Calu3 (cell line): ENCODE results near the gene TEX44. TPM values are rescaled to one million over a fixed set of nuclear protein-coding genes. Genes with fewer than 3 reads are reported as not detected.
A peak's percentile ranks its signal among the peaks of the same experiment; 100 is the strongest.

ENCODE experiments used
- BruUV-seq: library from RNA; stranded (reverse); fragments of 400-500 nt; replicated peaks from 2 replicates; lab custom pipeline; 2021; lab: Mats Ljungman, UMichigan
- CTCF ChIA-PET: fragments of 300-600 bp; sonication (Branson Sonifier 250); formaldehyde crosslinking; loops from one replicate; lab custom pipeline; 2022; ENCODE audit warnings: antibody characterized with exemption; lab: Charles Lee
- DNase-seq: peaks from one replicate; pipeline ENCODE4 v3.0.0; 2022
- H3K27ac Mint-ChIP-seq: one replicate; pipeline ENCODE4 v1.8.0; 2022; ENCODE audit warnings: mixed read lengths; ENCODE audit not compliant: unreplicated experiment
- H3K27me3 Mint-ChIP-seq: one replicate; pipeline ENCODE4 v1.8.0; 2022; ENCODE audit warnings: mixed read lengths; ENCODE audit not compliant: unreplicated experiment
- H3K36me3 Mint-ChIP-seq: one replicate; pipeline ENCODE4 v1.8.0; 2022; ENCODE audit warnings: mild to moderate bottlenecking, moderate library complexity, mixed read lengths; ENCODE audit not compliant: insufficient read depth, unreplicated experiment
- H3K4me1 Mint-ChIP-seq: one replicate; pipeline ENCODE4 v1.8.0; 2022; ENCODE audit warnings: mild to moderate bottlenecking, low read depth, mixed read lengths; ENCODE audit not compliant: unreplicated experiment
- H3K4me3 Mint-ChIP-seq: one replicate; pipeline ENCODE4 v1.8.0; 2022; ENCODE audit warnings: mild to moderate bottlenecking, low read depth, moderate library complexity, mixed read lengths; ENCODE audit not compliant: unreplicated experiment
- H3K9me3 Mint-ChIP-seq: one replicate; pipeline ENCODE4 v1.8.0; 2022; ENCODE audit warnings: low read depth, mixed read lengths; ENCODE audit not compliant: unreplicated experiment
- intact Hi-C: fragments of 100-400 bp; cut with micrococcal nuclease; formaldehyde crosslinking; loops from one replicate; pipeline ENCODE4 v1.10.0; 2022; ENCODE audit not compliant: unreplicated experiment
- total RNA-seq: library from RNA; stranded (reverse); gene quantifications from 2 replicates; pipeline ENCODE4 v1.2.3, GENCODE V29; 2022
- TF ChIP-seq, protein P1 (sequence below): fragments of 200-600 bp; IDR thresholded peaks from one replicate; pipeline ENCODE4 v1.8.0; 2022; ENCODE audit warnings: antibody characterized with exemption; ENCODE audit not compliant: unreplicated experiment

Gene TEX44
- total RNA-seq, 1 experiment from 2014 or later, result not detected

DNA sequence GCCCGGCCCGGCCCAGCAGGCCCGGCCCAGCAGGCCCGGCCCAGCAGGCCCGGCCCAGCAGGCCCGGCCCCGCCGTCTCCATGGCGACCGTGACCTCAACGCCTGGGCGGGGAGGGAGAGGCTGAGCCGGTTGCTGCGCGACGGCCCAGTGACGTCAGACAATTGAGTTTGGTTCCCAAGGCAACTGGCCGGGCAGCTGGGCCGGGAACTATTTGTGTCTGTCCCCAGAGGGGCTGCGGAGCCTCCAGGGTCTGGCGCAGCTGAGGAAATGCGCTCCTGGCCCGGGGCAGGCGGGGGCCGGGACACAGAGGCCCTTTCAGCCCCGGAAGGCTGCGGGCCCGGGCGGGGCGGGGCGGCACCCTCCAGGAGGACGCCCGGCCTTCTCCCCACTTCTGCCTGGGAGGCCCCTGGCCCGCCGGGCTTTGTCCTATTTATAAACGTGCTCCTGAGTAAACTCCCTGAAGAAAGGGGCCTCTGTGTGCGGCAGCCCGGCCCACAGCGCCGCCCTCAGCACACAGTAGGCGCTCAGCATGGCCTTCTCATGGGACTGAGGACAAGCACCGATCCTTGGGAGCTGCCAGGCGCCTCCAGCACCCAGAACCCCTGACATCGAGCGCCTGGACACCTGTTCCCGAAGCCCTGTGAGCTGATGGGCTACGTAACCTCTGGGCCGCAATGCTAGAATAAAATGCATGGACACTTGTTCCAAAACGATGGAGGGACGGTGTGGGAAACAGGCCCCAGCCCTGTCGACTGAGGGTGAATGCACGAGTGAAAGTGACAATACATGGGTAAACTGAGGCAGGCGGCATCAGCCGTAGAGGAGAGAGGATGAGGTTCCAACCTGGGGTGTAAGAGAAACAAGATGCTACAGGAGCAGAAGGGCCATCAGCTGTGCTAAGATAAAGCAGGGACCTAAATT, 12.3 kb downstream of the TEX44 start:
- peak; percentile 99 for DNase-seq
- Mint-ChIP-seq H3K4me3 (peak overlapping the region; percentile 66), H3K36me3 (peaks cover 27% of the 10 kb centered on the region), H3K27ac (peak overlapping the region; percentile 97), H3K9me3 (no peaks in the 10 kb centered on the region), H3K27me3 (no peaks in the 10 kb centered on the region), H3K4me1 (peaks cover 35% of the 10 kb centered on the region)
- BruUV-seq, result TSS peak; percentile 92
- intact Hi-C loops, result no loop called here
- TF ChIP-seq, protein P1, sequence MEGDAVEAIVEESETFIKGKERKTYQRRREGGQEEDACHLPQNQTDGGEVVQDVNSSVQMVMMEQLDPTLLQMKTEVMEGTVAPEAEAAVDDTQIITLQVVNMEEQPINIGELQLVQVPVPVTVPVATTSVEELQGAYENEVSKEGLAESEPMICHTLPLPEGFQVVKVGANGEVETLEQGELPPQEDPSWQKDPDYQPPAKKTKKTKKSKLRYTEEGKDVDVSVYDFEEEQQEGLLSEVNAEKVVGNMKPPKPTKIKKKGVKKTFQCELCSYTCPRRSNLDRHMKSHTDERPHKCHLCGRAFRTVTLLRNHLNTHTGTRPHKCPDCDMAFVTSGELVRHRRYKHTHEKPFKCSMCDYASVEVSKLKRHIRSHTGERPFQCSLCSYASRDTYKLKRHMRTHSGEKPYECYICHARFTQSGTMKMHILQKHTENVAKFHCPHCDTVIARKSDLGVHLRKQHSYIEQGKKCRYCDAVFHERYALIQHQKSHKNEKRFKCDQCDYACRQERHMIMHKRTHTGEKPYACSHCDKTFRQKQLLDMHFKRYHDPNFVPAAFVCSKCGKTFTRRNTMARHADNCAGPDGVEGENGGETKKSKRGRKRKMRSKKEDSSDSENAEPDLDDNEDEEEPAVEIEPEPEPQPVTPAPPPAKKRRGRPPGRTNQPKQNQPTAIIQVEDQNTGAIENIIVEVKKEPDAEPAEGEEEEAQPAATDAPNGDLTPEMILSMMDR, result no peak
- CTCF ChIA-PET, result interaction anchor here (0.7 to 1.3 kb wide), 3 partner anchors 42 to 109 kb away, joined by 3 to 6 read pairs (median 3); no protein-coding TSS in a partner anchor

GRCh38 chr2:231605607-231606091, 13.0 kb downstream of the TEX44 start:
- intact Hi-C loops, result no loop called here
- peaks cover 41% of the 10 kb centered on the region for H3K4me1 Mint-ChIP-seq
- no TSS peak for BruUV-seq

DNA sequence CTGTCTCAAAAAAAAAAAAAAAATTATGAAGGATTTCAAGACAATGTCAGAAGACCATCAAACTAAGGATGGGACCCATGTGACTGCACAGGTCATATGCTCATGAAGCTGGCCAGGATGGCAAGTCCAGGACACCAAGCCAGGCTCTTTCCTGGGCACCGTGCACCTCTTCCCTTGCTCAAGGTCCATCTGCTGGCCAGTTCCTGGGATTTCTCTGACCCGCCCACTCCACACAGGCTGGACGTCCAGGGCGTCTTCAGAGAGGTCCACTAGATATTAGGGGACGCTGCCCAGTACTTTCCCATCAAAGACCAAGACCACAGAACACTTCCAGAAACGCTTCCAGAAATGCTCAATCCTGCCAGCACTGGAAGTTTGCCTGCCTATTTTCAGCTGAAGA, 14.3 kb downstream of the TEX44 start:
- no TSS peak for BruUV-seq
- TF ChIP-seq, protein P1, result no peak
- peaks cover 54% of the 10 kb centered on the region for H3K4me1 Mint-ChIP-seq
- intact Hi-C loops, result no loop called here
- CTCF ChIA-PET, result interaction anchor here (0.9 kb wide), 1 partner anchor 21 kb away, joined by 3 read pairs; no protein-coding TSS in a partner anchor
- no peak overlapping the region for H3K4me3 Mint-ChIP-seq
- no peak for DNase-seq
- H3K27me3 Mint-ChIP-seq, result no peaks in the 10 kb centered on the region
- no peak overlapping the region for H3K27ac Mint-ChIP-seq
- H3K36me3 Mint-ChIP-seq, result peaks cover 43% of the 10 kb centered on the region
- no peaks in the 10 kb centered on the region for H3K9me3 Mint-ChIP-seq

More at GRCh38 chr2:231605607-231606091, 13.0 kb downstream of the TEX44 start:
- H3K4me3 Mint-ChIP-seq, result peak overlapping the region; percentile 66
- no peaks in the 10 kb centered on the region for H3K27me3 Mint-ChIP-seq
- peak overlapping the region; percentile 97 for H3K27ac Mint-ChIP-seq
- TF ChIP-seq, protein P1, result no peak
- DNase-seq, result no peak
- no peaks in the 10 kb centered on the region for H3K9me3 Mint-ChIP-seq
- peaks cover 33% of the 10 kb centered on the region for H3K36me3 Mint-ChIP-seq
- CTCF ChIA-PET, result interaction anchor here (1.3 kb wide), 1 partner anchor 108 kb away, joined by 3 read pairs; no protein-coding TSS in a partner anchor

GRCh38 chr2:231611273-231612108, 18.8 kb downstream of the TEX44 start:
- no TSS peak for BruUV-seq
- intact Hi-C loops, result loop anchor here (1.0 to 2.0 kb wide), 3 partner anchors 32 to 103 kb away; no protein-coding TSS in a partner anchor
- TF ChIP-seq, protein P1, result no peak
- CTCF ChIA-PET, result interaction anchor here (0.8 to 3.6 kb wide), 10 partner anchors 9 to 147 kb away, joined by 3 to 29 read pairs (median 4); partner anchors contain the start of gene NCL
- H3K9me3 Mint-ChIP-seq, result no peaks in the 10 kb centered on the region
- no peaks in the 10 kb centered on the region for H3K27me3 Mint-ChIP-seq
- H3K4me1 Mint-ChIP-seq, result peaks cover 52% of the 10 kb centered on the region
- peak overlapping the region; percentile 36 for H3K27ac Mint-ChIP-seq
- H3K36me3 Mint-ChIP-seq, result peaks cover 51% of the 10 kb centered on the region
- peak overlapping the region; percentile 21 for H3K4me3 Mint-ChIP-seq
- DNase-seq, result peak; percentile 74
